22Rv1 (cell line): ENCODE data around the gene ZNFX1.

Experiments used
- CTCF ChIP-seq: fragments of 450-650 bp; IDR thresholded peaks from 2 replicates; pipeline ENCODE4 v1.5.1; 2017; ENCODE audit warnings: mild to moderate bottlenecking
- ZFX ChIP-seq: fragments of 450-650 bp; IDR thresholded peaks from 2 replicates; pipeline ENCODE4 v1.6.1; 2017; ENCODE audit warnings: antibody characterized with exemption, borderline replicate concordance

- TF ChIP-seq CTCF: no peak
- TF ChIP-seq ZFX: no peak
These were observed 12.8 kb upstream of the ZNFX1 start for GRCh38 chr20:49290608-49291191.
